LNCAP (cell line): Measurements from ENCODE around the gene ARHGAP1.

Source experiments
- CTCF ChIP-seq: fragments of 450-650 bp; IDR thresholded peaks from 2 replicates; pipeline ENCODE4 v1.5.1; 2017; ENCODE audit warnings: mild to moderate bottlenecking

The ARHGAP1 gene

GRCh38 chr11:46628961-46629360 is 71.5 kb downstream of the ARHGAP1 start:
- no peak for TF ChIP-seq CTCF
